H1 (cell line): ENCODE data around the gene DTL.

Experiments
- EP300 ChIP-seq, 2 experiments: IDR thresholded peaks; 1 replicate in 1 of 2; 2 replicates in 1 of 2; pipeline ENCODE4 v1.6.1; 2011 to 2012; ENCODE audit warnings: low read depth in 2 of 2, low read length in 2 of 2, mild to moderate bottlenecking in 2 of 2, borderline replicate concordance in 1 of 2, inconsistent platforms in 1 of 2, moderate library complexity in 1 of 2
- EZH2 ChIP-seq: fragments of 200-600 bp; sonication (generic); IDR thresholded peaks from 2 replicates; pipeline ENCODE4 v1.7.1; 2012; ENCODE audit warnings: low read depth, mild to moderate bottlenecking, moderate library complexity, low read length, inconsistent platforms; ENCODE audit not compliant: severe bottlenecking
- KDM4A ChIP-seq: IDR thresholded peaks from one replicate; pipeline ENCODE4 v1.7.1; 2012; ENCODE audit warnings: low read depth, mild to moderate bottlenecking, moderate library complexity, low read length, inconsistent platforms; ENCODE audit not compliant: severe bottlenecking
- POLR2A ChIP-seq, 2 experiments: IDR thresholded peaks; 1 replicate in 1 of 2; 2 replicates in 1 of 2; pipeline ENCODE4 v1.6.1; 2011; ENCODE audit warnings: low read depth in 2 of 2, low read length in 2 of 2, mild to moderate bottlenecking in 2 of 2; ENCODE audit errors: control extremely low read depth in 1 of 2
- RFX5 ChIP-seq: IDR thresholded peaks from 2 replicates; pipeline ENCODE4 v1.6.1; 2011; ENCODE audit warnings: low read depth, low read length, improper control_type of control experiment, borderline replicate concordance
- TF ChIP-seq, protein P1 (sequence below), 3 experiments: IDR thresholded peaks; 1 replicate in 2 of 3; 2 replicates in 1 of 3; pipeline versions ENCODE4 v1.5.1 to v1.6.1; 2011; ENCODE audit warnings: low read length in 3 of 3, mild to moderate bottlenecking in 3 of 3, inconsistent platforms in 2 of 3, low read depth in 1 of 3, moderate library complexity in 1 of 3; ENCODE audit not compliant: insufficient read depth in 1 of 3; ENCODE audit errors: control extremely low read depth in 1 of 3
- TF ChIP-seq, protein P2 (sequence below): fragments of 300-600 bp; sonication (generic); IDR thresholded peaks from 2 replicates; pipeline ENCODE4 v1.7.1; 2012; ENCODE audit warnings: low read length, moderate library complexity, mild to moderate bottlenecking, inconsistent platforms; ENCODE audit not compliant: insufficient replicate concordance

DNA sequence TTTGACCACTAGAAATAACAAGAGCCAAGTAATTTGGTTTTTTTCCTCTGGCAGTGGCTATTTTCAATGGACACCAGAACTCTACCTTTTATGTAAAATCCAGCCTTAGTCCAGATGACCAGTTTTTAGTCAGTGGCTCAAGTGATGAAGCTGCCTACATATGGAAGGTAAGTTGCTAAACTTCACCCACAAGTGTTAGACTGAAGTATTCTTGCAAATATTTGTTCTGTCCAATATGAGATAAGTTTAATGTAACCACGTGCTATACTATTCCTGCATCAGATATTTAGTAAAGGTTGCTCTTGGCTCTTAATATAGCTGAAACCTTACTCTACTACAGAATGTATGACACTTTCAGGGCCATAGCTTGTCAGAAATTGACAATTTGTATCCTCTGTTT is 36.5 kb downstream of the DTL start:
- TF ChIP-seq EZH2 (no peak), EP300 (IDR thresholded peaks at IDR 0.05; ENCODE audit: borderline replicate concordance in 1 of 2, low read depth in 2 of 2, low read length in 2 of 2) (no peak), POLR2A (IDR thresholded peaks at IDR 0.05; ENCODE audit: control extremely low read depth in 1 of 2, low read depth in 2 of 2, low read length in 2 of 2) (no peak), KDM4A (no peak), RFX5 (no peak)
- TF ChIP-seq, protein P1, sequence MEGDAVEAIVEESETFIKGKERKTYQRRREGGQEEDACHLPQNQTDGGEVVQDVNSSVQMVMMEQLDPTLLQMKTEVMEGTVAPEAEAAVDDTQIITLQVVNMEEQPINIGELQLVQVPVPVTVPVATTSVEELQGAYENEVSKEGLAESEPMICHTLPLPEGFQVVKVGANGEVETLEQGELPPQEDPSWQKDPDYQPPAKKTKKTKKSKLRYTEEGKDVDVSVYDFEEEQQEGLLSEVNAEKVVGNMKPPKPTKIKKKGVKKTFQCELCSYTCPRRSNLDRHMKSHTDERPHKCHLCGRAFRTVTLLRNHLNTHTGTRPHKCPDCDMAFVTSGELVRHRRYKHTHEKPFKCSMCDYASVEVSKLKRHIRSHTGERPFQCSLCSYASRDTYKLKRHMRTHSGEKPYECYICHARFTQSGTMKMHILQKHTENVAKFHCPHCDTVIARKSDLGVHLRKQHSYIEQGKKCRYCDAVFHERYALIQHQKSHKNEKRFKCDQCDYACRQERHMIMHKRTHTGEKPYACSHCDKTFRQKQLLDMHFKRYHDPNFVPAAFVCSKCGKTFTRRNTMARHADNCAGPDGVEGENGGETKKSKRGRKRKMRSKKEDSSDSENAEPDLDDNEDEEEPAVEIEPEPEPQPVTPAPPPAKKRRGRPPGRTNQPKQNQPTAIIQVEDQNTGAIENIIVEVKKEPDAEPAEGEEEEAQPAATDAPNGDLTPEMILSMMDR (IDR thresholded peaks at IDR 0.05; ENCODE audit: control extremely low read depth in 1 of 3, insufficient read depth in 1 of 3, low read depth in 1 of 3, low read length in 3 of 3) = no peak
- TF ChIP-seq, protein P2, sequence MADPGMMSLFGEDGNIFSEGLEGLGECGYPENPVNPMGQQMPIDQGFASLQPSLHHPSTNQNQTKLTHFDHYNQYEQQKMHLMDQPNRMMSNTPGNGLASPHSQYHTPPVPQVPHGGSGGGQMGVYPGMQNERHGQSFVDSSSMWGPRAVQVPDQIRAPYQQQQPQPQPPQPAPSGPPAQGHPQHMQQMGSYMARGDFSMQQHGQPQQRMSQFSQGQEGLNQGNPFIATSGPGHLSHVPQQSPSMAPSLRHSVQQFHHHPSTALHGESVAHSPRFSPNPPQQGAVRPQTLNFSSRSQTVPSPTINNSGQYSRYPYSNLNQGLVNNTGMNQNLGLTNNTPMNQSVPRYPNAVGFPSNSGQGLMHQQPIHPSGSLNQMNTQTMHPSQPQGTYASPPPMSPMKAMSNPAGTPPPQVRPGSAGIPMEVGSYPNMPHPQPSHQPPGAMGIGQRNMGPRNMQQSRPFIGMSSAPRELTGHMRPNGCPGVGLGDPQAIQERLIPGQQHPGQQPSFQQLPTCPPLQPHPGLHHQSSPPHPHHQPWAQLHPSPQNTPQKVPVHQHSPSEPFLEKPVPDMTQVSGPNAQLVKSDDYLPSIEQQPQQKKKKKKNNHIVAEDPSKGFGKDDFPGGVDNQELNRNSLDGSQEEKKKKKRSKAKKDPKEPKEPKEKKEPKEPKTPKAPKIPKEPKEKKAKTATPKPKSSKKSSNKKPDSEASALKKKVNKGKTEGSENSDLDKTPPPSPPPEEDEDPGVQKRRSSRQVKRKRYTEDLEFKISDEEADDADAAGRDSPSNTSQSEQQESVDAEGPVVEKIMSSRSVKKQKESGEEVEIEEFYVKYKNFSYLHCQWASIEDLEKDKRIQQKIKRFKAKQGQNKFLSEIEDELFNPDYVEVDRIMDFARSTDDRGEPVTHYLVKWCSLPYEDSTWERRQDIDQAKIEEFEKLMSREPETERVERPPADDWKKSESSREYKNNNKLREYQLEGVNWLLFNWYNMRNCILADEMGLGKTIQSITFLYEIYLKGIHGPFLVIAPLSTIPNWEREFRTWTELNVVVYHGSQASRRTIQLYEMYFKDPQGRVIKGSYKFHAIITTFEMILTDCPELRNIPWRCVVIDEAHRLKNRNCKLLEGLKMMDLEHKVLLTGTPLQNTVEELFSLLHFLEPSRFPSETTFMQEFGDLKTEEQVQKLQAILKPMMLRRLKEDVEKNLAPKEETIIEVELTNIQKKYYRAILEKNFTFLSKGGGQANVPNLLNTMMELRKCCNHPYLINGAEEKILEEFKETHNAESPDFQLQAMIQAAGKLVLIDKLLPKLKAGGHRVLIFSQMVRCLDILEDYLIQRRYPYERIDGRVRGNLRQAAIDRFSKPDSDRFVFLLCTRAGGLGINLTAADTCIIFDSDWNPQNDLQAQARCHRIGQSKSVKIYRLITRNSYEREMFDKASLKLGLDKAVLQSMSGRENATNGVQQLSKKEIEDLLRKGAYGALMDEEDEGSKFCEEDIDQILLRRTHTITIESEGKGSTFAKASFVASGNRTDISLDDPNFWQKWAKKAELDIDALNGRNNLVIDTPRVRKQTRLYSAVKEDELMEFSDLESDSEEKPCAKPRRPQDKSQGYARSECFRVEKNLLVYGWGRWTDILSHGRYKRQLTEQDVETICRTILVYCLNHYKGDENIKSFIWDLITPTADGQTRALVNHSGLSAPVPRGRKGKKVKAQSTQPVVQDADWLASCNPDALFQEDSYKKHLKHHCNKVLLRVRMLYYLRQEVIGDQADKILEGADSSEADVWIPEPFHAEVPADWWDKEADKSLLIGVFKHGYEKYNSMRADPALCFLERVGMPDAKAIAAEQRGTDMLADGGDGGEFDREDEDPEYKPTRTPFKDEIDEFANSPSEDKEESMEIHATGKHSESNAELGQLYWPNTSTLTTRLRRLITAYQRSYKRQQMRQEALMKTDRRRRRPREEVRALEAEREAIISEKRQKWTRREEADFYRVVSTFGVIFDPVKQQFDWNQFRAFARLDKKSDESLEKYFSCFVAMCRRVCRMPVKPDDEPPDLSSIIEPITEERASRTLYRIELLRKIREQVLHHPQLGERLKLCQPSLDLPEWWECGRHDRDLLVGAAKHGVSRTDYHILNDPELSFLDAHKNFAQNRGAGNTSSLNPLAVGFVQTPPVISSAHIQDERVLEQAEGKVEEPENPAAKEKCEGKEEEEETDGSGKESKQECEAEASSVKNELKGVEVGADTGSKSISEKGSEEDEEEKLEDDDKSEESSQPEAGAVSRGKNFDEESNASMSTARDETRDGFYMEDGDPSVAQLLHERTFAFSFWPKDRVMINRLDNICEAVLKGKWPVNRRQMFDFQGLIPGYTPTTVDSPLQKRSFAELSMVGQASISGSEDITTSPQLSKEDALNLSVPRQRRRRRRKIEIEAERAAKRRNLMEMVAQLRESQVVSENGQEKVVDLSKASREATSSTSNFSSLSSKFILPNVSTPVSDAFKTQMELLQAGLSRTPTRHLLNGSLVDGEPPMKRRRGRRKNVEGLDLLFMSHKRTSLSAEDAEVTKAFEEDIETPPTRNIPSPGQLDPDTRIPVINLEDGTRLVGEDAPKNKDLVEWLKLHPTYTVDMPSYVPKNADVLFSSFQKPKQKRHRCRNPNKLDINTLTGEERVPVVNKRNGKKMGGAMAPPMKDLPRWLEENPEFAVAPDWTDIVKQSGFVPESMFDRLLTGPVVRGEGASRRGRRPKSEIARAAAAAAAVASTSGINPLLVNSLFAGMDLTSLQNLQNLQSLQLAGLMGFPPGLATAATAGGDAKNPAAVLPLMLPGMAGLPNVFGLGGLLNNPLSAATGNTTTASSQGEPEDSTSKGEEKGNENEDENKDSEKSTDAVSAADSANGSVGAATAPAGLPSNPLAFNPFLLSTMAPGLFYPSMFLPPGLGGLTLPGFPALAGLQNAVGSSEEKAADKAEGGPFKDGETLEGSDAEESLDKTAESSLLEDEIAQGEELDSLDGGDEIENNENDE = no peak
